ENCODE results near the gene CD248.

The CD248 gene

GRCh38 chr11:66268952-66269905 lies 47.6 kb downstream of the CD248 start:
- no peak for DNase-seq

GRCh38 chr11:66268244-66268951 lies 48.4 kb downstream of the CD248 start, which contains the start of gene RAB1B:
Gene RAB1B (plus strand): TSS chr11:66268639. CDS start chr11:66268680, 41 bp downstream.
- peak; percentile 100 for DNase-seq

- DNase-seq, result peak; percentile 86 to 91
These were observed 49.2 kb downstream of the CD248 start for GRCh38 chr11:66267379-66268243.

GRCh38 chr11:66267039-66267378 lies 49.8 kb downstream of the CD248 start:
- no peak for DNase-seq

- DNase-seq, result no peak
These were observed 50.3 kb downstream of the CD248 start for GRCh38 chr11:66266378-66267038.

GRCh38 chr11:66265531-66266377 lies 51.1 kb downstream of the CD248 start:
- no peak for DNase-seq

- peak in 1 of 2 donors; percentile 41 for DNase-seq
These were observed 51.9 kb downstream of the CD248 start for GRCh38 chr11:66264914-66265313.

All from CD4-positive, alpha-beta T cell treated with Interferon alpha-2 for 1 hour (primary cell).